Activated CD4-positive, alpha-beta T cell treated with anti-CD3 and anti-CD28 coated beads, Interleukin-2, amount 50 U/mL, for 1 hour (primary cell): ENCODE results near the gene EIF4G3.
"Not testable (repeated sequence)": the region's sequence is repeated elsewhere in the genome, so short reads cannot be mapped to it uniquely, and the experiment has no call there.

ENCODE experiments used
- DNase-seq: peaks from one replicate; pipeline ENCODE4 v3.0.0-alpha.2; 2020

Gene EIF4G3

DNA sequence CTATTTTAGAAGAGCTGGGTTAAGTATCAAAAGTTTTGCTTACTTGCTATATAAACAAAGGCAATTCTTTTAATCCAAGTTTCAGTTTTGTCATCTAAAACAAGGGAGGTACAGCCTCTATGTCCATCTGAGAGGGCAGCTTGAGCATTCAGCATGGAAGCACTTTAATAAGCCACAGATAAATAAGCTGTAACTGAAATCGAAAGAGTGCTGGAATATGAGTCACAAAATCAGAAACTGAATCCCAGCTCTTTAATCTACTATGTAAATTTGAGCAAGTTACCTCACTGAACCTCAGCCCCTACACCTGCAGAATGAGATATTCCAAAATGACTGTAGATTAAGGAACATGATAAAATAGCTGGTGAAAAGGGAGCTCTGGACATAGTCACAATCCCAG is 309.6 kb downstream of the EIF4G3 start:
- no peak for DNase-seq

DNA sequence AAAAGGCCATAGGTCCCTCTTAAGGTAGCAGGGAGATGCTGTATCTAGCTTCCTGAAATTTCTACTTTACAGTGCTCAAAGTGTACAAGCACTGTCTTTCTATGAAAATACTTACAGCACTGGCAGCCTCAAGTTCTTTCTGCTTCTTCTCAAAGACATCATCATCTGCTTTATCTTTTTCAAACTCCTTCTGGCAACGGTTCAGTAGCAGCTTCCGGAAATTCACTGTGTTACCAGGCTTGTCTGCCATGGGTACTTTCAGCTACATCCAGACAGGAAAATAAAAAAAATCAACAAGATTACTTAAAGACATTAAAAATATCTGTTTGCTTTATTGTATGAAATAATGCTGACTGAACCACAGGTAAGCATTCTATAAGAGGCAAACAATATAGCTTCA is 311.7 kb downstream of the EIF4G3 start:
- no peak for DNase-seq

DNA sequence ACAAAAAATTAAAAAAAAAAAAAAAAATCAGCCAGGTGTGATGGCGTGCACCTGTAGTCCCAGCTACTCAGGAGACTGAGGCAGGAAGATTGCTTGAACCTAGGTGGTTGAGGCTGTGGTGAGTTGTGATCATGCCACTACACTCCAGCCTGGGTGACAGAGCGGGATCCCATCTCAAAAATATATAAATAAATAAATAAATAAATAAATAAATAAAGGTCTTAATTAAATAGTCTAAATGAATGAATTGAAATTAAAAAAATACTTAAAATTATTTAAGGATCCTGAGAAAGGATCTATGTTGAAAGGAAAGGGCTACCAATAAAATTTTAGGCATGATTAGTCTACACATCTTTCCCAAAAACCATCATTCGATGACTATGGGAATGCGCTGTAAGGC is 322.2 kb downstream of the EIF4G3 start:
- DNase-seq = no peak

DNA sequence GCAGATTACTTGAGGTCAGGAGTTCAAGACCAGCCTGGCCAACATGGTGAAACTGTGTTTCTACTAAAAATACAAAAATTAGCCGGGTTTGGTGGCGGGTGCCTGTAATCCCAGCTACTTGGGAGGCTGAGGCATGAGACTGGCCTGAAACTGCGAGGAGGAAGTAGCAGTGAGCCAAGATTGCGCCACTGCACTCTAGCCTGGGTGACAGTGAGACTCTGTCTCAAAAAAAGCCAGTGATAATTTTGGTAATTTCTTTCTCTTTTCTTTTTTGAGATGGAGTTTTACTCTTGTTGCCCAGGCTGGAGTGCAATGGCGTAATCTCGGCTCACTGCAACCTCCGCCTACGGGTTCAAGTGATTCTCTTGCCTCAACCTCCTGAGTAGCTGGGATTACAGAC is 324.9 kb downstream of the EIF4G3 start:
- DNase-seq = not testable (repeated sequence)

DNA sequence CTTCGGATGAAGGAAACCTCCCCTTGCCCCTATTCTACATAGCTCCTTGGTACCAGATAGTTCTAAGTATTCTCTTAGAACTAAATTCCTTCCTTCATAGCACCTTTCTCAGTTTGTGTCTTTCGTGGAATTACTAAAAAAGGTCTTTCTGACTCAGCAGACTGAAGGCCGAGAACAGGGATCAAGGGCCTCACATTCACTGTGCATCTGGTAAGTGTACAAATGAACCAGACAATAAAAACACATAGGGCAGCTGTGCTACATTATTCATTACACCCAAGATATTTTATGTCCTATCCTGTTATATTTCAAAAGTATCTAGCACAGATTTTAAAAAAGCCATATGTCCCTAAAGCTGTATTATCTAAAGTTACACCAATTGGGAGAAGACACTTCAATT is 326.7 kb downstream of the EIF4G3 start:
- no peak for DNase-seq

DNA sequence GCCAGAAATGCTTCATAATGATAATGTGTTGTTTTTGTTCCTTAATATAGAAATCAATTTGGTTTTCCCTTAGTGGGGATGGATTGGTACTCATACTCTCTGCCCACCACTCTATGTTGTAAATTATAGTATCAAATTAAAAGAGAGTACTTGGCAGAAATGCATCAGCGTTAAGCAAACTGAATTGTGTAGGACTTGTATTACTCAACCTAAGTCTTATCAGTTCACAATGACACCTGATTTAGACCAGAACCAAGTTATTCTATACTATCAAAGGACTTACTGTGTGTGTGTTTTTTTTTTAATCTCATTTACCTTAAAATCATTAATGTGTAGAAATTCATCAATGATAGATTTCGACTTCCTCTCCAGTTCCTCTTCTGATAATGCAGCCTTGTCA is 327.6 kb downstream of the EIF4G3 start:
- DNase-seq = no peak

DNA sequence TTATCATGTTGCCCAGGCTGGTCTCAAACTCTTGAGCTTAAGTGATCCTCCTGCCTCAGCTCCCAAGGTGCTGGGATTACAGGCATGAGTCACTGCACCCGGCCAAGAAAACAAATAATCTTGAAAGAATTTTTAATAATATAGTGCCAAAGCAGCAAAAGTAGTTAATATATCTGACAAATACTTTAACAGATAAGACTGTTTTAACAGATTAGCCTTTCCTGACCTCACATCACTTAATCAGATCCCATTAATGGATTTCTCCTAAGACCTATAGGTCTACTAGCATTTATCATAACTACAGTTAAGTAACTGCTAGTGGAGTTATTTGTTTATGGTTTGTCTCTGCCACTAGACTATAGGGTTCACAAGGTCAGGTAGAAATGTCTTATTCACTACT is 328.5 kb downstream of the EIF4G3 start:
- DNase-seq = no peak

DNA sequence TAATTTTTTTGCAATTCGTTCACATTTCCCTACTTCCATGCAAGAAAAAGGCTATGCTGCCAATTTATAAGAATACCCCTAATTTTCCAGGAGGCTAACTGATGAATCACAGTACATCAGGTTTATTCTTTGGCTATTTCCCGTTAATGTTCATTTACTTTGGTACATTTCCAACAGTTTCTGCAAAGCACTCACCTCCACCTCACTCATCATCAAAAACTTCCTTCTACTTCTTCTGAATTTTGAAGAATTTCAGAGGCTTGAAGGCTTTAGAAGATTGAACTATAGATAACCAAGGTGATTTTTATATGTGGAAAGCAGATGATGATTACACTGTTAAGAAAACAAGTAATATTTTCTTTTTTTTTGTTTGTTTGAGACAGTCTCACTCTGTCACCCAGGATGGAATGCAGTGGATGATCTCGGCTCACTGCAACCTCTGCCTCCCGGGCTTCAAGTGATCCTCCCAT is 329.1 kb downstream of the EIF4G3 start:
- no peak for DNase-seq

DNA sequence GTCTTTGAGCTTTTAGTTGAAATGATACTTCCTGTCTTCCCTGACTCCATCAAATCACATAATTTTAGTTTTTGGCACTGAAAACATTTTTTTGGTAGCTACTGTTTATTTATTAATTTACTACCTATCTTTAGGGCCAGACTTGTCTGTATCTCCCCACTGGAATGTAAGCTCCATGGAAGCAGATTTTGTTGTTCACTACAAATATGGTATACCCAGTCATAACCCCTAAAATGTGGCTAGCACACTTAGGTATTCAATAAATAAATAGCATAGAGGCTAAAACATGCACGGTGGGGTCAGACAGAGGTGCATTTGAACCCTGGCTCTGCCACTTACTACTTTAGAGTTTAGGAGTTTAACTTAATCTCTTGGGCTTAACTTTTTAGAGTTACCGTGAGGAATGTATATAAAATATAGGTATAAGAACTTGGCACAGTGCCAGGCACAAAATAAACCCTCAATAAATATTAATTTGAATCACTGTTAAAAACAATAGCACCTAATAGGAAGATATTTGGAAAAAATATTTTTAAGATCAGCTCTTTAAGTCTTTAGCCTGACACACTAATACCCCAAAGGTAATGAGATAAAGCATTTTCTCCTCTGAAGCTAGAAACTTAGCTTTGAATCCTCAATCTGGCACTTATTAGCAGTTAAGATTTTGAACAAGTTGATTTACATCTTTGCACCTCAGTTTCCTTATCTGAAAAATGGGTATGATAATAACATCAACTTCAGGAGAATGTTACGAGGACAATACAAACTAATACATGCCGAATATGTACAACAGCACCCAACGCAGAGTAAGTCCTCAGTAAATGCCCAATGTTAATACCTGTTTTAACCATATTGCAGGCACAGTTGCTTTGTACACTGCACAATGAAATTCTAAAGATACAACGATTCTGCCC is 330.0 kb downstream of the EIF4G3 start:
- no peak for DNase-seq

DNA sequence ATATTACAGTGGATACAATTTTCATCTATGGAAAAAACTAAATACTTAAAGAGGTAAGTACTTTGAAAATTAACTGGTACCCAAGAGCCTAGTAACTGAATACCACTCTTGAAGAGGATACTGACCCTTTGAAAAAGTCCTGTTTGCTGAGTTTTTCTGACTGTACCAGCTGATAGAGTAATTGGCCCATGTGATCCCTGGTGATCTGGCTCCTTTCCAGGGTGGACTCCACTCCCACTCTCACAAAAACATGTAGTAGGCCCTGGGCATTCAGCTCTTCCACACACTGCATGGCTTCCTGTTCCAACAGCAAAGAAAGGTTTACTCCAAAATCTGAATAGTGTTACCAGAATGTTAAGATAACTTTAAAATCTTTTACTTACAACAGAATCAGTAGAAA is 336.0 kb downstream of the EIF4G3 start:
- no peak for DNase-seq

DNA sequence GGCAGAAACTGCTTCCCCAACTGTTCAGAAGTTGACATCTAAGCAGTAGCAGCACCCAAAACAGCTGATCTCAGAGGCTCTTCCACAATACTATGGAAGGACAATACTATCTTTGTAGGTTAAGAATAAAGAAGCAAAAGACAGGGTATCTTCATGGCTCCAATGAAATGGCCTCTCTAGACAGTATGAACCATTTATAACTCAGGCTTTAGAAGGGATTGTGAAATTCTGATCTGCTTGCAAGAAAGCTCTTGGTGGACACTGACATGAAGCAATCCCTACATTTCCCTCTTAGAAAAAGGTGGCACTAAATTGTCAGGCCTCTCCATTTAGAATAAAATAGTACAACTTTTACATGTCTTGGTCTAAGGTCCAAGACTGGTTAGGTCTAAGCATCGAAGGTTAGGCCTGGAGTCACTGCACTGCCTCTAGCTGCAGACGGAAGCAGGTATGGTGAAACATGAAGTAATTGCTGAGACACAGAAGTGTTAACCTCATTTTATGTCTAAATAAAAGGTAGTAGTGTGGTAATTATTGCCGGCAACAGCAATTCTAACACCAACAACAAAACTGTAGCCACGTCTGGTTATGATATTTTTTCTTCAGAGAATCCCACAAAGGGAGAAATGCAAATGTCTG is 339.0 kb downstream of the EIF4G3 start:
- no peak for DNase-seq

DNA sequence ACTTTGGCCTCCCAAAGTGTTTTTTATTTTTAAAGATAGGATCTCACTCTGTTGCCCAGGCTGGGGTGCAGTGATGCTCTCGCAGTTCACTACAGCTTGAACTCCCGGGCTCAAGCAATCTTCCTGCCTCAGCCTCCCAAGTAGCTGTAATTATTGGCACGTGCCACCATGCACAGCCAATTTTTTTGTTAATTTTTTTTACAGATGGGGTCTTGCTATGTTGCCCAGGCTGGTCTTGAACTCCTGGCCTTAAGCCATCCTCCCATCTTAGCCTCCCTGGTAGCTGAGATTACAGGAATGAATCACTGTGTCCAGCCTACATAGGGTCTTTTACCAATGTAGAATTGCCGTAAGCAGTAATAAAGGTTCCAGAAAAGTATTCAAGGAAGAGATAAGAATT is 340.5 kb downstream of the EIF4G3 start:
- DNase-seq = no peak

DNA sequence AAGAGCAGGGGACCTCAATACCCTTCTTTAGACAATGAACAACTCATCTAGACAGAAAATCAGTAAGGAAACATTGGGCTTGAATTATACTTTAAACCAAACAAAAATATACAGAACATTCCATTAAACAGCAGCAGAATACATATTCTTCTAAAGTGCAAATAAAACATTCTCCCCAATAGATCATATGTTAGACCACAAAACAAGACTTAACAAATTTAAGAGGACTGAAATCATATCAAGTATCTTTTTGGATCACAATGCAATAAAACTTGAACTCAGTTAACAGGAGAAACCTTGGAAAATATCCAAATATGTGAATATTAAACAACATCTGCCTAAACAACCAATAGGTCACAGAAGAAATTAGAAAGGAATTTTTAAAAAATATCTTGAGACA is 341.9 kb downstream of the EIF4G3 start:
- DNase-seq = no peak

DNA sequence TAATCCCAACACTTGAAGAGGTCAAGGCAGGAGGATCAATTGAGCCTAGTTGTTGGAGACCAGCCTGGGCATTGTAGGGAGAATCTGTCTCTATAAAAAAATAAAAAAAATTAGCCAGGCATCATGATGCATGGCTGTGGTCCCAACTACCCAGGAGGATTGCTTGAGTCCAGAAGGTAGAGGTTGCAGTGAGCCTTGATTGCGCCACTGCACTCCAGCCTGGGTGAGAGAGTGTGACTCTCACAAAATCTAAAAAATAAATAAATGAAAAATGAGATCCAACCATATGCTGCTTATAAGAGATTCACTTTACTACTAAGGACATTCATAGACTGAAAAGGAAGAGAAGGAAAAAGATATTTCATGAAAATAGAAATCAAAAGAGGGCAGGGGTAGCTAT is 342.5 kb downstream of the EIF4G3 start:
- no peak for DNase-seq

DNA sequence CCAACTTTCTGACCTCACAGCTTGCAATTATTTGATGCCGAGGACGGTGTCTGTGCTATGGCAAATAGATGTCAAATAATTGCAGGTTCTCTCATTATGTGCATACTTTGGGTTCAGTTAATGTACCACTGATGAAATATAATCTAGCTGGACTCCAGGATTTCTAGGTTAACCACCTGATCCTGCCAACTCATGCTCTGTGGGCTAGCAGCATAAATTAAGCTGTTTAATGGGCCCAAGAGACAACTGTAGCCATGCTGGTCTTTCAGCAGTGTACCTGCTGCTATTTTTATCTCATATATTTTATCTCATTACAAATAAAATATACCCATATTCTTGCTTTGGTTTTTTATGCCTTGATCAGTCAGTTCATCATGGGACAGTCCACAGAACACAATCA is 346.3 kb downstream of the EIF4G3 start:
- no peak for DNase-seq

DNA sequence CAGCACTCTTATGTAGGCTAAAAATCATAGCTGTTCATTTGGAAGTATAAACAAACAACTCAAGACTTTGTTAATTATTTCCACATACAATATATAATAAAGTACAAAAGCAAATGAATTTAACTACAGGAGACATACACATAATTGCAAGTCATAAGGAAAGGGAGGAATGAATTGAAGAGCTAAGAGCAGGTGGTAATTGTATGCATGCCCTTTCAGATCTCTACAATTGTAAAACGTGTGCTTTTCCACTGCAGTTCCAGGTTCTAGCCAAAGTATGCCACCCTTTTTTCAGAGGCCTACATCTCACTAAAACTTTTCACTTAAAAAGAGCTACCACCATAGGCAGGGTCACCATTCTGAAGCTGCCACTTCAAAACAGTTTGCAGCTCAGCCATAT is 346.8 kb downstream of the EIF4G3 start:
- DNase-seq = no peak

DNA sequence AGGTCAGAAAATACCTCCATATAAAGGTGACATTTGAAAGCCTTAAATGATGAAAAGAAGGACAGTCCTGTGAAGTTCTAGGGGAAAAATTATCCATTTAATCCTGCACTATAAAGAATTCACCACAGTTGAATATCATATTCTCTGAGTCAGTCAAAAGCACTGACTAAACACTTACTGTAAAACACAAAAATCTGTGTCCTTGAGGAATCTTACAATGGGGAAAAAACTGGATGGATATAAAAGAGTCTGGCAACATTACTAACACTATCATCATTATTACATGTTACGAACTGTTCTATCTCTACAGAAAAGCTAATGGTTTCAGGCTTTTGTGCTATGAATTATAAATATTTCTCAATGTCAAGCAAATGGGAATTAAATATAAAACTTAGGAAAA is 347.2 kb downstream of the EIF4G3 start:
- no peak for DNase-seq

DNA sequence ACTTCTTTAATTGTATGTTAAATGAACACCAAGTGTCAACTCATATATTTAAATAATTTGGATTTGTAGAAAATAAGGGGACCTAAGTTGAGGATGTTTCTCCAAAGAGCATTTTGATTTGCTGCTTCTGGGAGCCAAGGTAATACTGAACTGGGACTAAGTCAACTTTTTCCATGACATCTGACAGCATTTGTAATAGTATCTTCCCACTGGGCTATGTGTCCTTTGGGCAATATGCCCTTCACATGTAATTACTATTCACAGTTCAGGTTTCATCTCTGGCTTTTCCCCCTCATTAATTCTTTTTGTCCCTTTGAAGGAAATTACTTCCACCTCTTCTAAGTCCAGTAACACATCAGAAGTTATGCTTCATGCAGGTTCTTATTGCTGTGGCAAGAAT is 352.9 kb downstream of the EIF4G3 start:
- DNase-seq = no peak

DNA sequence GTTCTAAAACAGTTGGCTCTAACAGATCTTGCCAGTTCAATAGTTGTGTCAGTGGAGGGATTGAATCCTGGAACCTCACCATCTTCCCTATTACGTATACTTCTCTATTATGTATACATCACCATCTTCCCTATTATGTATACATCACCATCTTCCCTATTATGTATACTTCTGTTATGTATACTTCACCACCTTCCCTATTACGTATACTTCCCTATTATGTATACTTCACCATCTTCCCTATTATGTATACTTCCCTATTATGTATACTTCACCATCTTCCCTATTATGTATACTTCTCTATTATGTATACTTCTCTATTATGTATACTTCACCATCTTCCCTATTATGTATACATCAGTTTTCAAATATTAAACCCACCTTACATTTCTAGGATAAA is 355.2 kb downstream of the EIF4G3 start:
- DNase-seq = no peak

DNA sequence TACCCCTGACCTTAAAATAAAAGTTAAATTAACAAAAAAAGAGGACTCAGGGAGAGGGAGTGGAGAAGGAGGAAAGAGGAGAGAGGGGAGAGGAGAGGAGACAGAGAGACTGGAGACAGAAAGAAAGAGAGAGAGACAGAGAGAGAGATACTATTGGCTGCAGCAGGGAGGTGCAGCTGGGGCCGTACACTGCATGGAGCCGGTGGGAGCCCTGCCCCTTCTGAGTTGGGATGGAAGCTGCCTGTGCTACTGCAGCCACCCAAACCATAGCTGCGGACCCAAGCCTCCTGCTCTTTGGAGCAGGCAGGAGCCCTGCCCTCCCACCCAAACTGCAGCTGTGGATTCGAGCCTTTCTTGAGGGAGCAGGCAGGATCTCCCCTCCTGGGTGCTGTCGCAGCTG is 356.9 kb downstream of the EIF4G3 start:
- DNase-seq = no peak

DNA sequence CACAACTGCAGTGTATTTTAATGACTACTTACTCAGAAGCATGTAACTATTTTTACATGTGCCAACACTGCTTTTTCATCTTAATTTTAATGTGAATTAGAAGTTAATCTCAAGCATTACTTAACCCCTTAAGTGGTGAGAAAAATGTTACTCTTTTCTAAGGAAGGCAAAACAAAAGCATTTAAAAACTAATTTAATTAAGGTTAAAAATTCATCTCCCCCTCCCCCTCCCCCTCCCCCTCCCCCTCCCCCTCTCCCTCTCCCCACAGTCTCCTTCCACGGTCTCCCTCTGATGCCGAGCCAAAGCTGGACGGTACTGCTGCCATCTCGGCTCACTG is 362.2 kb downstream of the EIF4G3 start:
- DNase-seq = no peak

DNA sequence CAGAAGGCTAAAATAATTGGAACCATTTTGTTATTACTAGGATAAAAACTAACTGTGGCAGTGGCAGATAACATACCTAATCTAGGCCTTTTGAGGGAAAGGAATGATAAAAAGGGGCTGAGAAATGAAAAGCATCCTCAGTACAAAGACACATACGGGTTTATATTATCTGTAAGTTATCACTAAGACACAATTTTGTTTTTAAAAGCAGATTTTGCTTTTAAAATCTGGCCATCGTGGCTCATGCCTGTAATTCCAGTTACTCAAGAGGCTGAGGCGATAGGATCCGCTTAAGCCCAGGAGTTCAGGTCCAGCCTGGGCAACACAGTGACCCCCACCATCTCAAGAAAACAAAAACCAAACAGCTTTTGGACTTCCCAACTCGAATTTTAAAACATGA is 364.8 kb downstream of the EIF4G3 start:
- DNase-seq = no peak

DNA sequence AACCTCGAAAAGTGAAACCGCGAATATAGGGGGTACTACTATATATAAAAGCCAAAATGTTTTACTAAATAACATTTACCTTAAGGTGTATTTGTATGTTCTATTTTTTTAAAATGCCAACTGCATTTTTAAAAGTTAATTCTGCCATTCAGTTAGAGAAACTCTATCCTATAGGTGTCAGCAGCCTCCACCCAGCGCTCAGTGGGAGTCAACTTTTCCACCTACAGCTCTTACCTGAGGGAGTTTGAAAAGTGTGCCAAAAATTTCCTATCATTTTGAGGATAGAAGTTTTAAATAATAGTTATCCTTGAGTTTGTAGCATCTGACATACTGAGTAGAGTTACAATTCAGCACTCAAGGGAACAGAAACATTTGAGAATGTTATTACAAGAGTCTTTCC is 383.5 kb downstream of the EIF4G3 start:
- no peak for DNase-seq

DNA sequence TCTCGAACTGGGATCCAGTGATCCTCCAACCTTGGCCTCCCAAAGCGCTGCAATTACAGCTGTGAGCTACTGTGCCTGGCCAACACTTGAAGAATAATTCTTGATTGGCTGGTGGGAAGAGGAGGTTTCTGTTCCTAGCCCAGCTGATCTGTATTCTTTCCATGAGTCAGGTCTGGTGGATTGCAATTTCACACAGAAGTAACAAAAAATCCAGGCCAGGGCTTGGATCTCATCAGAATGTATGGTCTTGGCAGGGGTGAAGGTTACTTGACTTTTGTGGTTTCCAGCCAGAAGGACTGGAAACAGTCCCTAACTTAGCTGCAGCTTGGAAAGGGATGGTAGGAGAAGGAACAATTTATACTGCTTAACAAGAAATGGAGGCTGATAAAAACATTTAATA is 384.5 kb downstream of the EIF4G3 start:
- no peak for DNase-seq

DNA sequence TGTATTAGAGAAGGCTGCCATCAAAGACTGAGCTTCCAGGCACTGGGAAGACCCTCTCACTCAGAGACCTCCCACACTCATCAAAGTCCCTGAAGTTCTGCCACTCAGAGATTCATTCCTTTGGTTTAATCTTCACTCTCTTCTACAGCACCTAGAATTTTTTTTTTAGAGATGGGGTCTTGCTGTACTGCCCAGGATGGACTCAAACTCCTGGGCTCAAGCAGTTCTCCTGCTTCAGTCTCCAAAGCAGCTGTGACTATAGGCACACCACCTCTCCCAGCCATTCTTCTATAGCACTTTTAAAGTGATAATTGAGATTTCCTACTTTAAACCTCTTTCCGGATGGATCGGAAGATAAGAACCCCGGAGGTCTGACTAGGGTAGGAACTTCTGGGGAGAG is 385.9 kb downstream of the EIF4G3 start:
- DNase-seq = no peak
